HepG2 (cell line): ENCODE data around the gene ETF1. TPM values are rescaled to one million over a fixed set of nuclear protein-coding genes. Genes with fewer than 3 reads are reported as not detected.

Experiments
- FOXJ3 ChIP-seq: sonication (generic); formaldehyde crosslinking; IDR thresholded peaks from 2 replicates; pipeline ENCODE4 v1.4.0; 2020; ENCODE audit warnings: missing genetic modification reagents, mild to moderate bottlenecking, borderline replicate concordance
- GTF3A ChIP-seq: sonication (generic); formaldehyde crosslinking; conservative IDR thresholded peaks from 2 replicates; pipeline ENCODE4 v1.4.0; 2020; ENCODE audit warnings: mild to moderate bottlenecking, missing genetic modification reagents
- NR3C1 ChIP-seq: sonication (generic); formaldehyde crosslinking; IDR thresholded peaks from 2 replicates; pipeline ENCODE4 v1.4.0; 2020; ENCODE audit warnings: missing genetic modification reagents
- PCBP1 ChIP-seq: fragments of 200-400 bp; formaldehyde crosslinking; IDR thresholded peaks from 2 replicates; pipeline ENCODE4 v1.6.1; 2017; ENCODE audit warnings: mild to moderate bottlenecking, low read depth, low read length, borderline replicate concordance
- SOX13 ChIP-seq, 3 experiments: fragments of 450-650 bp in 1 of 3; sonication (generic) in 1 of 3; formaldehyde crosslinking in 1 of 3; IDR thresholded peaks in 2 of 3; conservative IDR thresholded peaks in 1 of 3; 2 replicates each; pipeline versions ENCODE4 v1.5.0 to v1.6.1; 2016 to 2020; ENCODE audit warnings: antibody characterized with exemption in 1 of 3, mild to moderate bottlenecking in 1 of 3, missing compliant biosample characterization in 1 of 3, missing genetic modification reagents in 1 of 3, moderate library complexity in 1 of 3
- SRY ChIP-seq: sonication (generic); formaldehyde crosslinking; IDR thresholded peaks from 2 replicates; pipeline ENCODE4 v1.8.0; 2022; ENCODE audit warnings: mild to moderate bottlenecking, missing genetic modification reagents
- TEAD3 ChIP-seq: optimal IDR thresholded peaks from 2 replicates; pipeline ENCODE3; 2016; ENCODE audit warnings: borderline replicate concordance
- TGIF2 ChIP-seq: IDR thresholded peaks from 2 replicates; pipeline ENCODE4 v1.6.1; 2016; ENCODE audit warnings: control low read depth, missing compliant biosample characterization
- ZNF121 ChIP-seq: sonication (generic); formaldehyde crosslinking; IDR thresholded peaks from 2 replicates; pipeline ENCODE4 v1.5.0; 2020; ENCODE audit warnings: mild to moderate bottlenecking, missing genetic modification reagents
- ZNF552 ChIP-seq: sonication (generic); formaldehyde crosslinking; IDR thresholded peaks from 2 replicates; pipeline ENCODE4 v1.9.0; 2022; ENCODE audit warnings: missing genetic modification reagents, mild to moderate bottlenecking, borderline replicate concordance
- ZNF614 ChIP-seq: IDR thresholded peaks from 2 replicates; pipeline ENCODE4 v1.6.1; 2018; ENCODE audit warnings: missing biosample characterization, missing genetic modification reagents, inconsistent platforms, borderline replicate concordance
- ZNF777 ChIP-seq: sonication (generic); formaldehyde crosslinking; IDR thresholded peaks from 2 replicates; pipeline ENCODE4 v1.4.0; 2020; ENCODE audit warnings: missing genetic modification reagents
- polyA plus RNA-seq, 8 experiments: library from polyadenylated mRNA; depleted of rRNA in 3 of 8; stranded (reverse) in 7 of 8; unstranded in 1 of 8; fragments of >200 nt; fragmentation: Illumina TruSeq in 4 of 8; extraction: Trizol in 4 of 8; gene quantifications; 2 replicates each; pipeline versions ENCODE4 v1.2.1 to v1.2.3, GENCODE V29; 2011 to 2016; ENCODE audit warnings: low read depth in 4 of 8, missing spikeins in 1 of 8, mixed read lengths in 1 of 8; ENCODE audit not compliant: insufficient read depth in 1 of 8
- total RNA-seq, 5 experiments: library from RNA; depleted of rRNA; stranded (reverse); fragments of >200 nt; fragmentation: Illumina TruSeq; extraction: Trizol; gene quantifications; 2 replicates each; pipeline ENCODE4 v1.2.3, GENCODE V29; 2016; ENCODE audit warnings: low read depth in 1 of 5
- TF ChIP-seq, protein P1 (sequence below): sonication (generic); formaldehyde crosslinking; IDR thresholded peaks from 2 replicates; pipeline ENCODE4 v1.4.0; 2020; ENCODE audit warnings: missing genetic modification reagents
- TF ChIP-seq, protein P2 (sequence below), 2 experiments: sonication (generic) in 1 of 2; formaldehyde crosslinking in 1 of 2; IDR thresholded peaks; 2 replicates each; pipeline versions ENCODE4 v1.6.1 to v1.9.0; 2014 to 2022; ENCODE audit warnings: antibody characterized with exemption in 1 of 2, borderline replicate concordance in 1 of 2, inconsistent platforms in 1 of 2, low read depth in 1 of 2, missing genetic modification reagents in 1 of 2

The ETF1 gene
- total and polyA plus RNA-seq, 2 of the 13 experiments (the other 11 are each of a cell fraction or from before 2014, with no cell fraction given): 52.1 to 184 TPM

DNA sequence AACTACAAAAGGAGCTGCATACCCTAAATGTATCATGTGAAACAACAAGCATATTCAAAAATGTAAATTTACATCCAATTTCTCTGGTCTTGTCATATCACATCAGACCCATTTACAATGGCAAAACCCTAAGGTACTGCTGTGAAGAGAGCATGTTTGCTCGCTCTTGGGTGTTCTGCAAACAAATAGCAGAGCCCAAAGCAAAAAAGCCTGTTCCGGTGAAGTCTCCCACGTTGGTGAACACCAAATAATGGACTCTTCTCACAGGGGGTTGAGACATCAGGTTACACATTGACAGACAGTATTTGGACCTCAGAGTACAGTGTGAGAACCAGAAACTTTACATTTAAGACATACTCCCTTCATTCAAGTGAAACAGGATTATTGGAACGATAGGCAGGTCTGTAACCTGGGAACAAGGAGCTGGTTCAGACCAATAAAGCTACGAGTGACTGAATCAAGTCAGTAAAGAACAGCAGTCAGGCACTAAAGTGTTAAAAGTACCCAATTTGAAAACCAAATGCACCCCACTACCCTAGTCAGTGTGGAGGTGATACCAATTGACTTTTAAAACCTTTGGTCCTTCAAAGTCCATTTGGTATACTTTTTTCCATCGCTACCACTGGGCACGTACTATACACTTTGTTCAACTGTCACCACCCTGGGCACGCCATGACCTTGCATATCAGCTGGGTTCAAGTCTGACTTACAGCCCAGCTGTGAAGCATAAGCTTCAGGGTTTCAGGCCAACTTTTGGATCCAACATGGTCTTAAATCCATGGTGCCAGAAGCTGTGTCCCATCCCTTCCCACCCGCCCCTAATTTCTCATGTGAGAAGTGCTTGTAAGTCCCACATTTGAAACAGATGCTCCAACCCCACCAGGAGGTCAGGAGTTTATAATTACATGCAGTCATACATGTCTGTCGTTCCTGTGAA, 36.4 kb downstream of the ETF1 start (continued):
- TF ChIP-seq ZNF121 (peak; percentile 79), GTF3A (CRISPR knock-in tag) (no peak), FOXJ3 (CRISPR knock-in tag) (0 out of 2 replicates have a peak, but pooled peaks have one; percentile 9), ZNF777 (CRISPR knock-in tag) (no peak), NR3C1 (CRISPR knock-in tag) (no peak), TEAD3 (CRISPR knock-in tag) (peak; percentile 38), SOX13 (IDR thresholded peaks at IDR 0.05) (no peak), SOX13 (CRISPR knock-in tag; conservative IDR thresholded peaks at IDR 0.05 in 1 of 2, IDR thresholded peaks at IDR 0.05 in 1 of 2) (peak in 1 of 2 experiments; percentile 50; a peak in 1 of 4 replicates), ZNF614 (CRISPR knock-in tag) (peak; percentile 46; the same call in 1 of the 2 replicates), SRY (CRISPR knock-in tag) (no peak), ZNF552 (CRISPR knock-in tag) (no peak), PCBP1 (no peak), TGIF2 (CRISPR knock-in tag) (0 out of 2 replicates have a peak, but pooled peaks have one; percentile 58)
- TF ChIP-seq, protein P1, sequence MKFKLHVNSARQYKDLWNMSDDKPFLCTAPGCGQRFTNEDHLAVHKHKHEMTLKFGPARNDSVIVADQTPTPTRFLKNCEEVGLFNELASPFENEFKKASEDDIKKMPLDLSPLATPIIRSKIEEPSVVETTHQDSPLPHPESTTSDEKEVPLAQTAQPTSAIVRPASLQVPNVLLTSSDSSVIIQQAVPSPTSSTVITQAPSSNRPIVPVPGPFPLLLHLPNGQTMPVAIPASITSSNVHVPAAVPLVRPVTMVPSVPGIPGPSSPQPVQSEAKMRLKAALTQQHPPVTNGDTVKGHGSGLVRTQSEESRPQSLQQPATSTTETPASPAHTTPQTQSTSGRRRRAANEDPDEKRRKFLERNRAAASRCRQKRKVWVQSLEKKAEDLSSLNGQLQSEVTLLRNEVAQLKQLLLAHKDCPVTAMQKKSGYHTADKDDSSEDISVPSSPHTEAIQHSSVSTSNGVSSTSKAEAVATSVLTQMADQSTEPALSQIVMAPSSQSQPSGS (CRISPR knock-in tag): no peak
- TF ChIP-seq, protein P2, sequence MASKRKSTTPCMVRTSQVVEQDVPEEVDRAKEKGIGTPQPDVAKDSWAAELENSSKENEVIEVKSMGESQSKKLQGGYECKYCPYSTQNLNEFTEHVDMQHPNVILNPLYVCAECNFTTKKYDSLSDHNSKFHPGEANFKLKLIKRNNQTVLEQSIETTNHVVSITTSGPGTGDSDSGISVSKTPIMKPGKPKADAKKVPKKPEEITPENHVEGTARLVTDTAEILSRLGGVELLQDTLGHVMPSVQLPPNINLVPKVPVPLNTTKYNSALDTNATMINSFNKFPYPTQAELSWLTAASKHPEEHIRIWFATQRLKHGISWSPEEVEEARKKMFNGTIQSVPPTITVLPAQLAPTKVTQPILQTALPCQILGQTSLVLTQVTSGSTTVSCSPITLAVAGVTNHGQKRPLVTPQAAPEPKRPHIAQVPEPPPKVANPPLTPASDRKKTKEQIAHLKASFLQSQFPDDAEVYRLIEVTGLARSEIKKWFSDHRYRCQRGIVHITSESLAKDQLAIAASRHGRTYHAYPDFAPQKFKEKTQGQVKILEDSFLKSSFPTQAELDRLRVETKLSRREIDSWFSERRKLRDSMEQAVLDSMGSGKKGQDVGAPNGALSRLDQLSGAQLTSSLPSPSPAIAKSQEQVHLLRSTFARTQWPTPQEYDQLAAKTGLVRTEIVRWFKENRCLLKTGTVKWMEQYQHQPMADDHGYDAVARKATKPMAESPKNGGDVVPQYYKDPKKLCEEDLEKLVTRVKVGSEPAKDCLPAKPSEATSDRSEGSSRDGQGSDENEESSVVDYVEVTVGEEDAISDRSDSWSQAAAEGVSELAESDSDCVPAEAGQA (IDR thresholded peaks at IDR 0.05; ENCODE audit: low read depth): no peak
- TF ChIP-seq, protein P2 (CRISPR knock-in tag; IDR thresholded peaks at IDR 0.05; ENCODE audit: borderline replicate concordance): no peak
